HG02763 (cell line): ENCODE measurements around the gene GALNT17.
"Not testable (repeated sequence)": the region's sequence is repeated elsewhere in the genome, so short reads cannot be mapped to it uniquely, and the experiment has no call there.

Experiments used
- ATAC-seq: cut with Tn5 transposase; IDR thresholded peaks from one replicate; pipeline ENCODE4 v1.9.1; 2021; ENCODE audit warnings: mild to moderate bottlenecking, moderate library complexity; ENCODE audit not compliant: unreplicated experiment

Gene GALNT17

DNA sequence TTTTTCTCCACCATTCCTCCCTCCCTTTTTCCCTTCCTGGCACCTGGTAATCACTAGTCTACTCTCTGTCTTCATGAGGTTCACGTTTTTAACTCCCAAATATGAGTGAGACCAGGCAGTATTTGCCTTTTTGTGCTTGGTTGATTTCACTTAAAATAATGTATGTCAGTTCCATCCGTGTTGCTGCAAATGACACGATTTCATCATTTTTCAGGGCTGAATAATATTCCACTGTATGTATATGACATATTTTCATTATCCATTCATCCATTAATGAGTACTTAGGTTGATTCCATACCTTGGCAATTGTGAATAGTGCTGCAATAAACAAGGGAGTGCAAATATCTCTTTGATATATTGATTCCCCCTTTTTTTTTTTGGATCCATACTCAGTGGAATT lies 25.8 kb downstream of the GALNT17 start:
- no peak for ATAC-seq

DNA sequence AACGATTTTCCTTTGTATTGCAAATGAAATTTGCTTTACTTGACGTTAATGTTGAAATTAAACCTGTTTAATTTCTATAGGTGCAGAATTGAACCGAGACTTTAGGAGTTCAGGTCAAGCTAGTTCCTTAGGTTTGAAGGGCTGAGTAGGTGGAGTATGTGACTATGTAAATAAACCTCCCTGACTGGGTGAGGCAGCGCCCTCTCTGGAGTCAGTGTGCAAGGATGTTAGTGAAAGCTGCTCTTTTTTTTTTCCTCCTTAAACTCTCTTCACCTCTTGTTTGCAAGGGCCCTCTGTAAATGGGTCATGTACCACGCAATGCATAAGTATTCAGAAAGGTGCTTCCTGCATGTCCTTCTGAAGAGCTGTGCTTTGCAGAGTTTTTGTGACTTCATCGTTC lies 33.8 kb downstream of the GALNT17 start:
- ATAC-seq, result no peak

- ATAC-seq, result no peak
Observed at GRCh38 chr7:71171476-71171875, 39.5 kb downstream of the GALNT17 start.

- no peak for ATAC-seq
Observed at GRCh38 chr7:71173955-71174354, 42.0 kb downstream of the GALNT17 start.

DNA sequence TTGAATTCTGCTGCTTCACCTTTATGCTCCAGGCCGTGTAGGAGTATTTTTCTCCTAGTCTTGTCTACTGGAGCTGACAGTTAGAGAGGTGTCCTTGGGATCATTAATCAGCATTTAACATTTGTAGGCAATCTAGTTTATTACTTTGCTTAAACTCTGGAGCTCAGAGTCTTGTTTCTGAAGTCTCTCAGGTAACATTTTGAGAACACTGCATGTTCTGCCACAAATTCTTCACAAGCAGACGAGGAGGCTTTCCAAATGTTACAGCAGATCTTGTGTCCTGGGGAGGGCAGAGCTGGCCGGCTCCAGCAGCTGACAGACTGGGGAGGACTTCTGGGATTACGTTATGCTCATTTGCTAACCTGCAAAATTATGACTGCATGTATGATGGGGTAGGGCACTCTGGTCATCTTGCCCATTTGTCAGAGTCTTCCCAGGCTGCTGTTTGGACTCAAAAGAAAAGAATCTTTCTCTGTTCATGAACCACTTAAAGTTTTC lies 50.5 kb downstream of the GALNT17 start:
- no peak for ATAC-seq

DNA sequence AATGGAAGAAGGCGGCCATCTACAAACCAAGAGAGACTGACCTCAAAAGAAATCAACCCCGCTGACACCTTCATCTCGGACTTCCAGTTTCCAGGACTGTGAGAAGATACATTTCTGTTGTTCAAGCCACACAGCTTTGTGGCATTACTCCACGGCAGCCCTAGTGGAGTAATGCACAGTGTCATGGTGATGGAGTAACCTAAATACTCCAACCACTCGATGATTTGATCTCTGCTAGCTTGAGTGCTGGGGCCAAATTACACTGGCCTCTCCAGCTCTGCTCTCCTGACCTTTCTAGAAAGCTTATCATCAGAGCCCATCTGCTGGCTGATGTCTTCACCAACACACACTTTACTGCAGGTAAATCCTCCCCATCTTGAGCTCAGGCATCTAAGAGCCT lies 52.2 kb downstream of the GALNT17 start:
- no peak for ATAC-seq

DNA sequence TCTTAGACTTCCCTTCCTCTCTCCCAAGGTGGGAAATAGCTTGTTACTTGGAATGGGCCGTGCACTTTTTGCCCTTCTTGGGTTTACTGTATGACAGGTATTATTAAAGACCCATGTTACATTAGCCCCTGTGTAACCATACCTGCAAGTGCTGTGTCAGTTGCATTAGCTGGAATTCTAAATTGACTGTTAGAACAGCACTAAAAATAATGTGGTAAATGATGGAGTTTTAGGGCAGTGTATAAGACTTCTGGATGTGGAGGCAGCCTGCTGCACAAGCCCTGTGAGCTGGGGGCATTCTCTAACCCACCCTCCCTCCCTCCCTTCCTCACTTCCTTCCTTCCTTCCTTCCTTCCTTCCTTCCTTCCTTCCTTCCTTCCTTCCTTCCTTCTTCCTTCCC lies 52.7 kb downstream of the GALNT17 start:
- no peak for ATAC-seq

DNA sequence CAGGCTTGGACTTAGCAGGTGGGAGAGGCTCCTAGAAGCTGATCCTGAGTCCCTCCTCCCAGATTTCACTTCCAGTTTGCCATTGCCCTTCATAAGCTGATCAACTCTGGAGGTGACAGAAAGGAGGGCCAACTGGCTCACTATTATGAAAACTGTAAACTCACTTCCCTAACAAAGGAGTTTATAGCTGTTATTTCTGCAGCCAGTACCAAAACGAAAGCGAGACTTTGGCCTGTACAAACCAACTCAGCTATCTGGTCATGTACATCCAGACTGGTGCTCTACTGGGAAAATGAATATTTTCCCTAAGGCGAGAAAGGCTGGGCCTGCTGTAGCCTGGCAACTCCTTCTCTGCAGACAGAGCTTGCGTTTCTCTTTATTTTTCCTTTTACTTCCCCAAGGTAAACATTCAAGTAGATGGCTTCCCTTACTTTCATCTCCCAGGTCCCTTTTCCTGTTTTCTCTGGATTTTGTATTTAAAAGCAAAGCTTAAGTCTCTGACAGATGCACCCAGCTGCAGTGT lies 54.7 kb downstream of the GALNT17 start:
- ATAC-seq, result no peak

GRCh38 chr7:71191771-71192170 lies 59.8 kb downstream of the GALNT17 start:
- ATAC-seq, result no peak

GRCh38 chr7:71193099-71193810 lies 61.3 kb downstream of the GALNT17 start:
- no peak for ATAC-seq

- ATAC-seq, result no peak
Observed at GRCh38 chr7:71198391-71198790, 66.4 kb downstream of the GALNT17 start.

DNA sequence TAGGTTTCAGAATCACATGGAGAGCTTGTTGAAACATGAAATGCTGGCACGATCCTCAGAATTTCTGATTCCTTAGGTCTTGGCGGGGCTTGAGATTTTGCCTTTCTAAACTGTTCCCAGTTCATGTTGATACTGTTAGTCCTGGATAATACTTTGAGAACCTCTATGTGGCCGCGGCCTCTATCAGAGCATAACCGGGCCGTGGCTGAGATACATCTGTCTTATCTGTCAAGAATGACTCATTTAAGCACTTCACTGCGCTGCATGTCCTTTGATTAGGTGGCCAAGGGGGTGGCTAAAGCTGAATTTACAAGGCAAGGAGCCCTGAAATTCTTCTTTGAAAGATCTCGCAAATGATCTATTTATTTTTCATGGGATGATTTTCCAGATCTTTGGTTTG lies 66.9 kb downstream of the GALNT17 start:
- ATAC-seq, result no peak

DNA sequence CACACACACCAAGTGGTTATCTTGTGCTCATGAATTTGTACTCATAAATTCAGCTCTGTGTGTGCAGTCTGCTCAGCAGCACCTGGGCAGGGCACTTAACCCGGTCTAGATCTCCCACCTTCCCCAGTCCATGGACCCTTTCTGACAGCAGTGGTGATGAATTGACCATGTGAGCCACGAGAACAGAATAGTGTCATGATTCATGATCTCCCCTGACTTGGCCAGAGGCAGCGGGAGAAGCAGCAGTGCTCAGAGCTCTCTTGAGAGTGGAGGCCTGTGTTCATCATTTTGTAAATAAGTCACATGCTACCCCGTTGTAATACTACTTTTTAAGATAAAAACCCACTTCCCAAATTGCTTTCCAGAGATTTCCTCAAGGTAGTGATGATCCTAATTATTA lies 74.2 kb downstream of the GALNT17 start:
- ATAC-seq, result no peak

- no peak for ATAC-seq
Observed at GRCh38 chr7:71208881-71209280, 76.9 kb downstream of the GALNT17 start.

DNA sequence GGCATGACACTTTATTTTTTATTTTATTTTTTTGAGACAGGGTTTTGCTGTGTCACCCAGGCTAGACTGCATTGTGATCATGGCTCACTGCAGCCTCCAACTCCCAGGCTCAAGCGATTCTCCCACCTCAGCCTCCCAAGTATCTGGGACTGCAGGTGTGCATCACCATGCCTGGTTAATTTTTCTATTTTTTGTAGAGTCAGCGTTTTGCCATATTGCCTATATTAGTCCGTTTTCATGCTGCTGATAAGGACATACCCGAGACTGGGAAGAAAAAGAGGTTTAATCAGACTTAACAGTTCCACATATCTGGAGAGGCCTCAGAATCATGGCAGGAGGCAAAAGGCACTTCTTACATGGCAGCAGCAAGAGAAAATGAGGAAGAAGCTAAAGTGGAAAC lies 77.5 kb downstream of the GALNT17 start:
- not testable (repeated sequence) for ATAC-seq

DNA sequence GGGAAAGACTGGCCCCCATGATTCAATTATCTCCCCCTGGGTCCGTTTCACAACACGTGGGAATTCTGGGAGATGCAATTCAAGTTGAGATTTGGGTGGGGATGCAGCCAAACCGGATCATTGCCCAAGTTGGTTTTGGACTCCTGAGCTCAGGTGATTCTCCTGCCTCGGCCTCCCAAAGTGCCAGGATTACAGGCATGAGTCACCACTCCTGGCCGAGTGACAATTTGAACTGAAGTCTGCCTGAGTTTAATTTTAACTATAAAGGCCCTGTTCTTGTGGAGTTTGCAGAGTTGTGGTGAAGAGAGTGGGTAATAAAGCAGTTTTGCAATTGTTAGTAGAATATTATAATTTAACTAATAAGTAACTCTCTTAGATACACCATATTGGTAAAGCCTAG lies 78.3 kb downstream of the GALNT17 start:
- no peak for ATAC-seq

GRCh38 chr7:71212433-71212832 lies 80.5 kb downstream of the GALNT17 start:
- ATAC-seq, result not testable (repeated sequence)

DNA sequence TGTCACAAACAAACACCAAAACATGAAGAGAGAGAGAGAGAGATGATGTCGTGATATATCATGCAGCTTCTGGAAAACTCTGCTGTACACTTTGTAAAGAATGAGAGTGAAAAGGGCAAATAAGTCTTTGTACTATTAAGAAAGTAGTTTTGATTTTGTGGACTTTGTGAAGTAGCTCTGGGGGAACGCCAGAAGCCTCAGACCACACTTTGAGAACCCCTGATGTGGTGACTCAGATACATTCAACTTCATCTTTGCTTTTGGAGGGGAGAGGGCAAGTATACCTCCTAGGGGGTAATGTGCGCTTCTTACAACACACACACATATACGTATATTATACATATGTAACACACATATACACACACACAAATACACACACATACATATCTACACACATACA lies 84.3 kb downstream of the GALNT17 start:
- no peak for ATAC-seq

GRCh38 chr7:71220210-71220695 lies 88.3 kb downstream of the GALNT17 start:
- ATAC-seq, result no peak

DNA sequence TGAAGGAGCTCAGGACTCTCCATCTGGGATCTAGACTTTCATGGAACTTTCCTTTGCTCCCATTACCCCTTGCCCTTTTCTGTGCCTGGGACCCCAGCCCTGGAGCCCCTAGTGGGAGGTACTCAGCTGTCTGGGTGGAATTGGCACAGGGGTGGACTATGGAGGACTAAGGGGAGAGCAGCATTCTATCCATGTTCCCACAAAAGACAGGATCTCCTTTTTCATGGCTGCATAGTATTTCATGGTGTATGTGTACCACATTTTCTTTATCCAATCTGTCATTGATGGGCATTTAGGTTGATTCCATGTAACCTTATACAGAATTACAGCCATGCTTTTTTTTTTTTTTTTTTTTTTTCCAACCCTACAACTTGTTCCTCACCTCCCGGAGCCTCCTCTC lies 89.1 kb downstream of the GALNT17 start:
- no peak for ATAC-seq

- ATAC-seq, result no peak
Observed at GRCh38 chr7:71221549-71221948, 89.6 kb downstream of the GALNT17 start.

DNA sequence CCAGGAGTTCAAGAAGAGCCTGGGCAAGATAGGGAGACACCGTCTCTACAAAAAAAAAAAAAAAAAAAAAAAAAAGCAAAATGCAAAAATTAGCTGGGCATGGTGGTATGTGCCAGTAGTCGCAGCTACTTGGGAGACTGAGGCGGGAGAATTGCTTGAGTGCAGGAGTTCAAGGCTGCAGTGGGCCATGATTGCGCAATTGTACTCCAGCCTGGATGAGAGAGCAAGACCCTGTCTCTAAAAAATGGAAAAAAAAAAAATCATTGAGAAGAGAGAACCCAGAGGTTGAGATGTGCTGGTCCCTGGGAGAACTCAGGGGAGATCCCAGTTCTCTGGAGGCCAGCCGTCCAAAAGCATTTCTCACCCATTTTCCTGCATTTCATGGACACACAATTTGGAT lies 95.2 kb downstream of the GALNT17 start:
- ATAC-seq, result no peak

DNA sequence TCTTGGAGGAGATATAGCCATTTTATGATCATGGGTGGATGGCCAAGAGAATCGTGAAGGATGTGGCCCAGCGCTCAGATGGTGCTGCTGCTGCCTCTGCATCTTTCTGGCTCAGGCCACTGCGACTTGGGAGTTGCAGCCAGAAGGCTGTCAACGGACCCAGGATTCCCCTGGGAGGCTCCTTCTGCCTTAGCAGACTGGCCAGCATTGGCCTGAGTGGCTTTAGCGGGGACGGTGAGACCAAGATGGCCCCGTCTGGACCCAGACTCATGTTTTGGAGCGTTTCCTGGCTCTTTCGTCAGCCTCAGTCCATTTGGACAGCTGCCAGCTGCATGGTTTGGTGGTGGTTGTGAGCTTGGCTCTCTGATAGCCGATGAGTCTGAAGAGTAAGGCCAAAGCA lies 97.2 kb downstream of the GALNT17 start:
- no peak for ATAC-seq
